HG03039 (cell line): Measurements from ENCODE around the gene MAB21L4.

Source experiments
- ATAC-seq: cut with Tn5 transposase; IDR thresholded peaks from one replicate; pipeline ENCODE4 v1.9.1; 2021; ENCODE audit warnings: mild to moderate bottlenecking, moderate library complexity; ENCODE audit not compliant: unreplicated experiment

Gene MAB21L4

DNA sequence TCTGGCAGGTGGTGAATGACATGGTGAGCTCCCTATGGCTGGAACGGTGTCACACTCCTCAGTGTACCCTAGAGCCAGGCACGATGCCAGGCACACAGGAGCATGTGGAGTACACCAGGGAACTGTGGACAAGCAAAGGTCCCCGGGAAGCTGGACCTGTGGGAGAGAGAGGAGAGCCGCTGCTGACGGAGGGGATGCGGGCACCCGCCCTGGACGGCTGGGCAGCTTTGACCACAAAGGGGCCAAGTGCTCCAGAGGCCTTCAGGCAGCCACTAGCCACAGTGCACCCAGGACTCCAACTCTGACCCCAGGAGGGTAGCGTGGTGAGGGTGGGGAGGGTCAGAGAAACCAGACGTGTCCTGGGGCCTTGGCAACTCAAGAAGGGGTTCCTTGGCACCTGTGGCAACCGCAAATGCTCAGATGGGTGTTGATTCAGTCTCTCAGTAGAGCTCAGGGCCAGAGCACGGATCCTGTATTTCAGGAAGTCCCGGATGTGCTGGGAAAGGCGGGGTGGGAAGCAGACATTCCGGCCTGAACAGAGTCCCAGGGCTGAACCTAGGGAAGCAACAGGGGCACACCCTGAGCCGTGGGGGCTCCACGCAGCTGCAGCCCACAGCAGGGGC lies 2.3 kb upstream of the MAB21L4 start:
- ATAC-seq: no peak

DNA sequence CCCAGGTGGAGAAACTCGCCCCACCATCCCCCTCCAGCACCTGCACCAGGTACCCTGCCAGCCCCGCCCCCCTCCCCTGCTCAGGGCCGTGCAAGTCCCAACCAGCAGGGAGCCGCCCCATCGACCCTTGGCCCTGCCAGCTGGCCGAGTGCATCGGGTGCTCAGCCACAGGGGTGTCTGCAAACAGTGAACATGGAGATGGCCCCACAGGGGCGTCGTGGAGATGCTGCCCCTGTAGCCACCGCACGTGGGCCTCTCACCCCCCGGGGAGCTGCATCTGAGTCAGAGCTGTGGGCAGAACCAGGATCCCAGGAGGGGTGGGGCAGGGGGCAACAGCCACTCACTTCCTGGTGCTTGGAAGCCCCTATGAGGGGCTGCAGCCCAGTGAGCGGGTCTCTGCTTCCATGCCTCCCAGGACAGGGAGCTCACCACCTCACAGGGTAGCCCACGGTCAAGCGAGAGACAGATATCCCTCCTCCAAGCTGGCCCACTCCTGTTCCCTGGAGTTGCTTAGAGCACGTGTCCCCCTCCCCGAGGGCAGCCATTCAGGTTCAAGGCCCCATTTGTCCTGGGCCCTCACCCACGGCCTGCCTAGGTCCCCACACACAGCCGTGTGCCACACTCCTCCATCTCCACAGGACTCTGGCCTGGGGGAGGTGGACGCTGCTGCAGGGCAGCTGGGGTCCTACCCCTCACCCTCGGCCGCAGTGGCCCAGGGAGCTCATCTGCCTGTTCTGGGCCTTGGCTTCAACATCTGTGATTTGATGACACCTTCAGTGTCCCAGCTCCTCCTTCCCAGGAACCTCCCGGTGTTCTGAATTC lies 1.1 kb upstream of the MAB21L4 start:
- ATAC-seq: no peak

DNA sequence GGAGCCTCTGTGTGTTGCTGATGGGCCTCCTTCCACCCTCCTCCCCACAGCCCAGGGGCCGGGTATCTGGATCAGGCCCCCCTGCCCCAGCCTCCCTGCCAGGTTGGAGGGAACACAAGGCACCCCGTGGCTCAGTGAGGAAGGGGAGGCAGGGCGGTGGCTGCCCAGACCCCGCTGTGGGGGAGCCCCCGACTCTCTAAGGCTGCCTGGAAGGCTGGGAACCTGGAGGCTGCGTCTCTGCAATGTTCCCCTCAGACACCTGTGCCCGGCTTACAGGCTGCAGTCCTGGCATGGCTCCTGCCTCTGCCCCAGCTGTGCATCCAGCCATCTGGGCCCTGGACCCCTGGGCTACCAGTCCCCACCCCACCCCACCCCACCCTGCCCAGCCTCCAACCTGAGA lies 438 bp upstream of the MAB21L4 start:
- ATAC-seq: no peak

DNA sequence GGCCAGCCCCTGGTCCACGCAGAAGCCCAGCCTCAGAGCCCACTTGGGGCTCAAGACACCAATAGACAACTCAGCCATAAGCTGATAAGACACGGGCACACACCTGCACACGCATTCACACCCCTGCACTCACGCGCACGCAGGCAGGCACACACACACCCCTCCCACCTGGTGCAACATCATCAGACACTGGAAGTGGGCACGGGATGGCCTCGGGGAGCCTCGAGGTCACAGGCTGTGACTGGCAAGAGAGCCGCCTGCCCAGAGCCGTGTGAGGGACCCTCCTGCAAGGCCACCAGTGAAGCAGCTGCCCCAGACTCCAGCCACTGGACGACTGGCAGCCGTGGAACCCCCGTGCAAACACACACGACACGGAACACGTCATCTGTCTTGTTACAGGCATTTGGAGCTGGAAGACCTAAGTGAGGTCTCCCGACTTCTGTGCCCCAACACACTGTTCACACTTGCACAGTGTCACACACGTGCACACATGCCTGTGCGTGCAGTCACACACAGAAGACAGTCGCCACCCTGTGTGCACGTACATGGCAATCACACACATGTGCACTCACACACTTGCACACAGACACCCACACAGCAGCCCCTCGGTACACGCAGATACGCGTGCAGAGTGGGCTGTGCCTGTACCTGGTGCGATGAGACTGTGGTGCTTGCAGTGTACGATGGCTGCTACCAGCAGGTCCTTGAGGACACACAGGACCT lies 959 bp downstream of the MAB21L4 start:
- no peak for ATAC-seq

DNA sequence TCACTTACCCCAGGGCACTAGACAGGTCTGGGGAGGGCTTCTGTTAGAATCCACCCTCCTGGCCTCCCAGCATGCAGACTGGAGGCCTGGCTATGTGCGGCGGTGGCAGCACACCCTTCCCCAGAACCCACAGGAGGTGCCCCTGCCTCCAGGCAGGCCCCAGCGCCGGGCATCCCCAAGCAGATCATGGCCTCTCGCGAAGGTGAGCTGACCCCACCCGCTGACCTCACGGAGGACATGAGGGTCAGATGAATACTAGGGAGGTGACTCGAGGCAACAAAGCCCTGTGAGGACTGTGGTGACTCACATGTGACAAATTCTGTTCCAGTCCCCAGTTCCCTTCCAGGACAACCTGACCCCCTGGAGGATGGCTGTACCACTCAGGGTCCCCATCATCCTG lies 1.9 kb downstream of the MAB21L4 start:
- ATAC-seq: no peak

DNA sequence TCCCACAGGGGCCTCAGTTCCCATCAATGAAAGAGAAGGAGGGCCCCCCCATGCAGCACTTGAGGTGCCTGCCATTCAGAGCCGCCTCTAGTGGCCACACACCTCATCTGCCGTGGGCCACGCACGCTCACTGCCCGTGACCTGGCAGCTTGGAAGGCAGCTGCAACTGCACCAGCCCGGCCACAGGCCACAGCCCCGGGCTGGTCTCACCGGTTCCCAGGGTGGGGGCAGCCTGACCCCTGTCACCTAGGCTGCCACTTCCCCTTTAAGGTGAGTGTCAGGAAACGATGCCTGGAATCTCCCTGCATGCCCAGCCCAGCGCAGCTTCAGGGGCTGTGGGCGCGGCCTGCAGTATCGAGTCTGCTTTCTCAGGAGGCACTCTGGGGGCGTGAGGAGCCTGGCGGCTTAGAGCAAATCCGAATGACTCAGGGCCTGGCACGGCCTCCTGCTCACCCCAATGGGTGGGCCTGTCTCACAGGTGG lies 2.6 kb downstream of the MAB21L4 start:
- no peak for ATAC-seq

DNA sequence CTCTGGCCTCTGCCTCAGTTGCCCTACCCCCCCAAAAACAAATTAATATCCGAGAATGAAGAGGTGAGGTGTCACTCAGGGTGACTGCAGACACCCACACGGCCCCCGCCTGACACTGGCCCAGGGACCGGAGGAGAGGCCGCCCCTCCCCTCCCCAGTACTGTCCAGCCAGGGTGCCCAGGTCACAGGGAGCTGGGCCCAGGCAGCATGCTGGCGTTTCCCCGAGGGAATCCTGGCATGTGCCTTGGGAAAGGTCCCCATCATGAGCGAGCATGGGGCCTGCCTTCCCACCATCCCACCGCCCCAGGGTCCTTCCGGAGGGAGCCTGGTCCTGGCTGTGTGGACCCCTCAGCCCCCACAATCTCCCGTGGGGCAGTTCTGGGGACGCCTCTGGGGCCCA lies 3.0 kb downstream of the MAB21L4 start:
- ATAC-seq: no peak

DNA sequence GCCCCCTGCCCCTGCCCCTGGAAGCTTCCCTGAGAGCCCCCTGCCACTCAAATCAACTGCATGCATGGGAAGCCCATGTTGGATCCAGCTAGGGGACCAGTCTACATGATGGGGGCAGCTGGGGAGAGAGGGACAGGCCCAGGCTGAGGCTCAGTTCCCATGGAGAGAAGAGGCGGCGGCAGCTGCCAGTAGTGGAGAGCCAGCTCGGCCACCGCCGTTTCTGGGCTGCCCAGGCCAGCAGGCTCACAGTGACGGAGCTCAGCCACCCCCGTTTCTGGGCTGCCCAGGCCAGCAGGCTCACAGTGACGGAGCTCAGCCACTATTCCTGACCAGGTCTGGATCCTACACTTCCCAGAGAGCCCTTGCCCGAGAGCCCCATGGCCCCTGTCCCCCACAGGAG lies 3.6 kb downstream of the MAB21L4 start:
- ATAC-seq: no peak

DNA sequence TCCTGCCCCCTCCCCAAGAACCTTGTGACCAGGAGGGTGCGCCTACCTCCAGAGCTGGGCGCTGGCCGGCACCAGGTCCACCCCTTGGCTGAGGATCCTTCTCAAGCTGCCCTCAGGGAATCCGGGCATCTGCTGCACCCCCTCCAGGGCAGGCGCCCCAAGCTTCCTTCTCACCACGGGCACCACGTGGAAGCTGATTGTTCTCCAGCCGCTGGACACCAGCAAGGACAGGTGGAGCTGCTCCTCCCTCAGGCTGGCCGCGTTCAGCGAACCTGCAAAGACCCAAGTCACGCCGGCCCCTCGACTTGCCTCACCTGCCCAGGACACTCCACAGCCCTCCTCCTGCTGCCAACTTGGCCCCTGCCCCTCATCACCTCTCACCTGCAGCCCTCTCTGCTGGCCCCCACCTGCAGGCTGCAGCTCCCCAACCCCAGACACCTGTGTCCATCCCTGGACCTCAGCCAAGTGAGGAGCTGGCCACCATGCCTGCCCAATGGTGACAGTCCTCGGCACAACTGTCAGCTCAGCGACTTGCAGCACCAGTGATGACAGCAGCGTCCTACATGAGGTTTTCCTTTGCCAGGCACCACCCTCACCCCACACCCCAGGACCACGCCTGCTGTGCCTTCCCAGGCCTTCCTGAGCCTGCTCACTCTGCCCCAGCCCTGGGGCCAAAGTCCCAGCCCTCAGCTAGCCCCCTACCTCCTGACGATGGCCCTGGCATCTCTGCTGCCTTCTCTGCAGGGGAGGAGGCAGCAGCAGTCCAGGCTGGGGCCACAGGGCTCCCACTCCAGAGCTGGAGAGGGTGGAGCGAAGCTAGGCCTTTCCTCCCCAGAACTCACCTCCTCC lies 4.2 kb downstream of the MAB21L4 start:
- no peak for ATAC-seq

DNA sequence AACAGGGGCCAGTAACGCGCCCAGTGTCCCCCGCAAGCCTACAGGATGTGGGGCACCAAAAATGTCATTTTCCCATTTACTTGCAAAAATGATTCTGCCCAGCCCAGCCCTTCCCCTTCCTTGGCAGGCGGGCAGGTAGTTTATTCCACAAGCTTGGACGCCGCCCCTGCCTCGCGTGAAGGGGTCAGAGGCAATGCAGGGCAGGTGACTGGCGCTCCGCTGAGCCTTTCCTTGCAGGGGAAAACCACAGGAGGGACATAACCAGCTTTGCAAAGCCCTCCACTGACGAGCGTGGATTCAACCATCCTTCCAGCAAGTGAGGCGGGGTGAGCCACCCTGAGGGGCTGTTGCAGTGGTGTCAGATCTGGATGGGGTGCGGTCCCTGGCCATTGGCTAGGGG lies 5.3 kb downstream of the MAB21L4 start:
- no peak for ATAC-seq

DNA sequence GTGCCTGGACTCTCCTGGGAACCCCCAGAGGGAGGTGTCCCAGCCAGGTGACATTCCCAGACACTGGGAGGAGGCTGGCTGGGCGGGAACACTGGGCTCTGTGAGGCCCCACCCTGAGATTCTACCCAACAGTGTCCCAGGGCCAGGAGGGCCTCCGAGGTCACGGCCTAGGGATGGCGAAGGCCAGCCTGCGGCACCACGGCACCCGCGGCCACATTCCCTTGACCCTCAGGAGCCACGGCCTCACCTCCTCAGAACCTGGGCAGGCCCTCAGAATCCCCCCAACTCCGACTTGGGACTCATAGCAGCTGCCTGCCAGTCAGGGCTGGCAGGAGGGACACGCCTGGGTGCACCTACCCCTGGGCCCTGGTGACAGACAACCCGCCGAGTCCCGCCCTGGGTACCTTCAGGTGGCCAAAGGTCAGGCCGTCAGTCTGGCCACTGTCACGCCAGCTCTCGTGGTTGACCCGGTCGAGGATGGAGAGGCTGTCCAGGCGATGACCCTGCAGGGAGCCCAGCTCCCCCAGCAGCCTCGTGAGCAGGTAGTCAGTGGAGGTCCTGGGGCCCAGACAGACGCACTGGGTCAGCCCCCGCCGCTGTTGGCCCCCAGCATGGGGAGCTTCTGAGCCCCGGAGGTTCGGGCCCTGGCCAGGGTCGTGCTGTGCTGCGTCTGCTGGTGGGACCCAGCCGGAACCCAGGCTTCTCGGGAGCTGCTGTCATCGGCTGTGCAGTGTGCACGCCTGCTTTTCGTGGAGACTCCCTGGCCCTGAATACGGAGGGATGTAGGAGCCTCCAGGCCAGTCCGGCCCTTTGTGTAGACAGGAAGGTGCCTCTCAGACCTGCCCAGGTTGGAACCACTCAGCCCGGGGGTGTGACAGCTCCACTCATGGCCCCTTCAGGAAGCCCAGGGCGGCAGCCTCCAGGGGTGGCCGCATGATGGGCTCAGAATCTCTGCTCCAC lies 6.1 kb downstream of the MAB21L4 start:
- no peak for ATAC-seq

DNA sequence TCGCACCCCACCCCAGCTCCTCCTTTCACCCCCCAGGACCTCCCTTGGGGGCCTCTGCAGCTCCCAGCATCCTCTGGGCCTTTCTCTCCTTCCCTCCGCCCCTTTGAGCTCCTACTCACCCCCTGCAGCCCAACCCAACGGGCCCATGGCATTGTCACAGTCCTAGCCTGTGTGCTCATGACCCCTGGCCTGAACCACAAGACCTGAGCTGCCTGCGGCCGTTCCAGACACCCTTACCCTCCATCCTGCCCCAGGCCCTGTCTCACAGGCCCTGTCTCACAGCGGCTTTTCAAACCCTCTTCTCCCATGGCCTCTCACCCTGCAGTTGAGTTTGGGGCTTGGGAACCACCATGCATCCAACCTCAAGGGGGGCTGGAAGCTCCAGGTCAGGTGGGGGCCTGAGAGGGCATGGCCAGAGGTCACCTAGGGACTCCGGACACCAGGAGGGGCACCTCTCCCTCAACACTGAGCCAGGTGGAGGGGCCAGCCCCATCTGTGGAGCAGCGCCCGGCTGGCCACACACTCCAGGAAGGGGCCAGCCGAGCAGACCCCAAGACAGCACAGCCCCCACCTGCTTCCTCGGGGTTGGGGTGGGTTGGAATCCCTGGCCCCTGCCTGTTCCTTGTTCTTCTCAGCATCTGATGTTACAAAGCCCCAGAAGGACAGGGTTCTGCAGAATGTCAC lies 6.9 kb downstream of the MAB21L4 start:
- no peak for ATAC-seq

DNA sequence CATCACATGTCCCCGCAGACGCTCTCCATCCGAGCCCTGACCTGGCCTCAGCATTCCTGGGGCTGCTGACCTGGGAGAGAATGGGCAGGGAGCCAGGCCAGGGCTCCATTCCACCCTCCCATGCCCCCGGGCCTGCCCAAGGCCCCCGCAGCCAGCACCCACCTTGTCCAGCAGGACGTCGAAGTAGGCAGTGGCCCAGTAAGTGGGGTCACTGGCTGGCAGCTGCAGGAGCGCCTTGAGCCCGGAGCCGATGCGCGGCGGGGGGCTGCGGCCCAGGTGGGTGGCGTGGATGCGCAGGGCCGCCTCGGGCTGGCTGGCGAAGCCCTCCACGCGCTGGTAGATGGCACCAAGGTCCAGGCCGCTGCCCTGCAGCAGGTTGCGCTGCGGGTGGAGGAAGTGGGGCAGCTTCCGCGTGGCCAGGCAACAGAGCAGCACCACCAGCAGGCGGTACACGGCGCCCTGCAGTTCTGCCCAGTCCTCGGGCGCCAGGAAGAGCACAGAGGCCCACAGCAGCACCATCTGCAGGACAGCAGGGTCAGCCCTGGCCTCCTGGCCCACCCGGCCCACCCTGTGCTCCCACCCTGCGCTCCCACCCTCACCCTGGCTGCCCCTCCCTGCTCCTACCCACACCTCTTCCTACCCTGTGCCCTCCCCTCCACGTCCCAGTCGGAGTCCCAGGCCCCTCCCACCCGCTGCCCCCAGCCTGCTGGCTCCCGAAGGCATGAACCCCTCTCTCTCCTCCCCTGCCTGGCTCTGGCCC lies 7.6 kb downstream of the MAB21L4 start:
- ATAC-seq: no peak

DNA sequence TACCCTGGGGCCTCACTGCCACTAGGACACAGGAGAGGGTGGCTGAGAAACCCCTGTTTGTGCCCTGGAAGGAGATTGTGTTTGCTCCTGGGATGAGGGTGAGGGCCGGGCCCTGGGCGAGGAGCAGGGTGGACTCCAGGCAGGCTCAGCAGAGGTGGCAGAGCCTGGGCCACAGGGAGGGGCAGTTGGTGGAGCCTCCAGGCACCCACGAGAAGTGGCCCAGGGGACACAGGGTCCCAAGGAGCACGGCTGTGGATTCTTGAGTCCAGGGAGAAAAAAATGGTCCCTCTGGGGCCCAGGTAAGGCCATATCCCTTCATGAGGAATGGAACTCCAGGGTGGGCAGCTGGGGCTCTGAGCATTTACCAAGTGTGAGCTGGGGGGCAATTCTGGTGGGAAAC lies 8.3 kb downstream of the MAB21L4 start:
- ATAC-seq: no peak

DNA sequence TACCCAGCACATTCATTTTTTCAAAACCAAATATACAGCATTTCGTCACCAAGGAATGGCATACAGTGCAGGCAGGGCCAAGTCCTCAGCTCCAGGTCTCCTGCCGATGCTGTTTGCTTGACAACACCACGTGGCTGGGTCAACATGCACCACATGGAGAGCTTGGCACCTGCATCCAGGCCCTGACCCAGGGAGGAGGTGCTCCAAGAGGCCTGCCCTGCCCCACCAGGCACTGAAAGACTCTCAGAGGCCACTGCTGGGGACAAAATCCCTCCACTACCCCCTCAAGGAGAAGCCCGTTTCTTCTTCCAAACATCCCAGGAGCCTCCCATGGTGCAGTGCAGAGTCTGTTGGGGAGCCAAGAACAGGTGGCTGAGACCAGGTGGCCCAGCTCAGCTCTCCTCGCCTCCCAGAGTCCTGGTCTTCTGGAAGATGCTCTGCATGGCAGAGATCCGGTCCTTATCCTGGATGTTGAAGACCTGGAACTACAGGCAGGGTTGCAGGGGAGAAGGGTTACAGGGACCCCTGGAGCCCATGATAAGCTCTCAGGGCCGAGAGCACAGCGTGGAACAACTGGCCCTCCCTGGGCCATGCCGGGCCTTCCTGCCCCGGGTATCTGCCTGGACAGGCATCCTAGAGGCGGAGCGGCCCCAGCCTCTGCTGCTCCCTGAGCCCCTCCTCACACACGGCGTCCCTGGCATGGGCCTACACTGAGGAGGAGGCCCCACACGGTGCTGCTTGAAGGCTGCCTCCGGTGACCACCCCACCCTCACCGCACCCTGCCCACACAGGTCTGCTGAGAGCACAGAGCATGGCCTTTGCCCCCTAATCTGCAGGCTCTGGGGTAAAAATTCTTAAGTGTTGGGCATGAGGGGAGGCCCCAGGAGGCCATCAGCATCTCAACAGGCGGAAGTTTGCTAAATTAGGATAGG lies 9.0 kb downstream of the MAB21L4 start:
- no peak for ATAC-seq

DNA sequence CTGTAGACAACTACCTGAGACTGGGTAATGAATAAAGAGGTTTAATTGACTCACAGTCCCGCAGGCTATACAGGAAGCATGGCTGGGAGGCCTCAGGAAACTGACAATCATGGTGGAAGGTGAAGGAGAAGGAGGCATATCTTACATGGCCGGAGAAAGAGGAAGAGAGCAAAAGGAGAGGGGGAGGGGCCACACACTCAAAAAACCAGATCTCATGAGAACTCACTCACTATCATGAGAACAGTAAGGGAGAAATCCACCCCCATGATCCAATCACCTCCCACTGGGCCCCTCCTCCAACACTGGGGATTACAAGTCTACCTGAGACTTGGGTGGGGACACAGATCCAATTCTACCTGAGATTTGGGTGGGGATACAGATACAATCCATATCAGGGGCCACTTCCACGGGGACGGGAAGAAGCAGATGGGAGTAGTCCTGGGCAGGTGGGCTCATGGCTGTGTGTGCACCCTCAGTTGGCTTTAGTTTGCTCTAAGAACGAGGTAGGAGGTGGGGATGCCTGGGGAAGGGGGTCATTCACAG lies 9.9 kb downstream of the MAB21L4 start:
- no peak for ATAC-seq

DNA sequence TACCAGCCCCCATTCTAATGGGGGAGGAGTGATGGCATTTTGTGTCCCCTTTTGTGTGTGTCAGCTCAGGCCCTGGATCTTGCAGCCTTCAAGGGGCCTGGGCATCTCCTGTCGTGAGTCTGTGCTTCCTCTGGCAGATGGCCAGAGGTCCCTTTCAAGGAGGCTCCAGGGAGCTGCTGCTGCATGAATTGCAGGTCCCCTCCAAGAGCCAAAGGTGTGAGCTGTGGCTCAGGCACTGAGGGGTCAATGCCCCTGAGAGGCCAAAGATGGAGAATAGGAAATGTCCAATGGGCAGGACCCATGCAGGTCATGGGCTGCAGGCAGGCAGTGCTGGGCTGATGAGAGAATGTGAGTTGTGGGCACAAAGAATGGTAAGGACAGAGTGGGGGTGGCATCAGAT lies 10.4 kb downstream of the MAB21L4 start:
- ATAC-seq: no peak
